K562 (cell line): ENCODE measurements around the gene ABCC10.

Experiments used
- ETV6 ChIP-seq, 3 experiments: fragments of 150-350 bp in 1 of 3; sonication (generic) in 1 of 3; formaldehyde crosslinking in 1 of 3; IDR thresholded peaks; 2 replicates each; pipeline versions ENCODE4 v1.6.1 to v1.8.0; 2014 to 2022; ENCODE audit warnings: borderline replicate concordance in 2 of 3, low read depth in 2 of 3, antibody characterized with exemption in 1 of 3, low read length in 1 of 3, mild to moderate bottlenecking in 1 of 3, missing genetic modification reagents in 1 of 3
- FIP1L1 ChIP-seq: fragments of 200-400 bp; formaldehyde crosslinking; IDR thresholded peaks from 2 replicates; pipeline ENCODE4 v1.6.1; 2018; ENCODE audit warnings: mild to moderate bottlenecking, low read depth, low read length; ENCODE audit not compliant: poor library complexity, severe bottlenecking
- FOXA1 ChIP-seq: fragments of 450-650 bp; IDR thresholded peaks from 2 replicates; pipeline ENCODE4 v1.6.1; 2016; ENCODE audit warnings: mild to moderate bottlenecking, borderline replicate concordance
- GABPA ChIP-seq: fragments of 200-800 bp; sonication (Bioruptor generic); conservative IDR thresholded peaks from 2 replicates; pipeline ENCODE4 v1.6.1; 2016; ENCODE audit warnings: low read depth, missing genetic modification characterization, missing compliant biosample characterization
- MYBL2 ChIP-seq, 2 experiments: fragments of 450-650 bp in 1 of 2; sonication (generic) in 1 of 2; formaldehyde crosslinking in 1 of 2; IDR thresholded peaks; 2 replicates each; pipeline versions ENCODE4 v1.6.1 to v1.8.1; 2017 to 2022; ENCODE audit warnings: borderline replicate concordance in 1 of 2, inconsistent platforms in 1 of 2, low read depth in 1 of 2, mild to moderate bottlenecking in 1 of 2, missing genetic modification reagents in 1 of 2, moderate library complexity in 1 of 2
- NR1H2 ChIP-seq: sonication (generic); formaldehyde crosslinking; IDR thresholded peaks from 2 replicates; pipeline ENCODE4 v1.4.0; 2020; ENCODE audit warnings: mild to moderate bottlenecking, missing genetic modification reagents
- POLR2AphosphoS2 ChIP-seq: IDR thresholded peaks from 2 replicates; pipeline ENCODE4 v1.6.1; 2012; ENCODE audit warnings: low read length, improper control_type of control experiment
- RBM22 ChIP-seq: fragments of 200-400 bp; formaldehyde crosslinking; IDR thresholded peaks from 2 replicates; pipeline ENCODE4 v1.6.1; 2018; ENCODE audit warnings: low read length, low read depth; ENCODE audit not compliant: poor library complexity, severe bottlenecking
- RBM39 ChIP-seq: fragments of 200-400 bp; formaldehyde crosslinking; optimal IDR thresholded peaks from 2 replicates; pipeline ENCODE3; 2018; ENCODE audit warnings: low read depth, low read length
- SRSF1 ChIP-seq: fragments of 200-400 bp; formaldehyde crosslinking; IDR thresholded peaks from 2 replicates; pipeline ENCODE4 v1.6.1; 2017; ENCODE audit warnings: mild to moderate bottlenecking, low read depth, low read length, moderate library complexity
- TAF1 ChIP-seq: IDR thresholded peaks from 2 replicates; pipeline ENCODE4 v1.6.1; 2011; ENCODE audit warnings: mild to moderate bottlenecking, low read length, moderate library complexity; ENCODE audit not compliant: insufficient read depth, control insufficient read depth, severe bottlenecking; ENCODE audit errors: extremely low read depth
- ZEB2 ChIP-seq: fragments of 450-650 bp; IDR thresholded peaks from 2 replicates; pipeline ENCODE4 v1.6.1; 2016
- ZNF316 ChIP-seq: fragments of 450-650 bp; IDR thresholded peaks from 2 replicates; pipeline ENCODE4 v1.6.1; 2016
- TF ChIP-seq, protein P1 (sequence below), 3 experiments: IDR thresholded peaks in 2 of 3; conservative IDR thresholded peaks in 1 of 3; 2 replicates each; pipeline ENCODE4 v1.5.1; 2011 to 2012; ENCODE audit warnings: low read length in 3 of 3, mild to moderate bottlenecking in 3 of 3, control low read depth in 2 of 3, improper control_type of control experiment in 1 of 3, inconsistent platforms in 1 of 3, low read depth in 1 of 3, mixed read lengths in 1 of 3, moderate library complexity in 1 of 3; ENCODE audit not compliant: insufficient read depth in 2 of 3

DNA sequence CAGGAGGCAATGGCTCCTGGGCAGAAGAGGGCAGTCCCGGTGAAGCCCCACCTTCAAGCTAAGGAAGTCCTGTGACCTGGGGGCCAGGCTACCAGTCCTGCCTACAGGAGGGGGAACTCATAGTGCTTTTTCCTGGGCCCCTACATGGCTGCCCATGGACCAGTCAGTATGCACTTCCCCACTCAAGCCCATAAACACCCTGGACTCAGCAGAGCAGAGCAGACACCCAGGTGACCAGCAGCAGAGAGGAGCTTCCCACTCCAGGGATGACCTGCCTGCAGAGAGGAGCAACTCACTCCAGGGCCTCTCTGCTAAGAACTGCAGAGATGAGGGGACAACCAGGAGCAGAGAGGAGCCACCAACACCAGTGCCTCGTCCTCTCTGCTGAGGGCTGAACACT, 14.3 kb upstream of the ABCC10 start:
- TF ChIP-seq ETV6 (IDR thresholded peaks at IDR 0.05; ENCODE audit: borderline replicate concordance in 1 of 2, low read depth in 2 of 2, low read length in 1 of 2) = no peak
- TF ChIP-seq ETV6 (CRISPR knock-in tag; IDR thresholded peaks at IDR 0.05; ENCODE audit: borderline replicate concordance) = no peak
- TF ChIP-seq ZEB2 = no peak
- TF ChIP-seq, protein P1, sequence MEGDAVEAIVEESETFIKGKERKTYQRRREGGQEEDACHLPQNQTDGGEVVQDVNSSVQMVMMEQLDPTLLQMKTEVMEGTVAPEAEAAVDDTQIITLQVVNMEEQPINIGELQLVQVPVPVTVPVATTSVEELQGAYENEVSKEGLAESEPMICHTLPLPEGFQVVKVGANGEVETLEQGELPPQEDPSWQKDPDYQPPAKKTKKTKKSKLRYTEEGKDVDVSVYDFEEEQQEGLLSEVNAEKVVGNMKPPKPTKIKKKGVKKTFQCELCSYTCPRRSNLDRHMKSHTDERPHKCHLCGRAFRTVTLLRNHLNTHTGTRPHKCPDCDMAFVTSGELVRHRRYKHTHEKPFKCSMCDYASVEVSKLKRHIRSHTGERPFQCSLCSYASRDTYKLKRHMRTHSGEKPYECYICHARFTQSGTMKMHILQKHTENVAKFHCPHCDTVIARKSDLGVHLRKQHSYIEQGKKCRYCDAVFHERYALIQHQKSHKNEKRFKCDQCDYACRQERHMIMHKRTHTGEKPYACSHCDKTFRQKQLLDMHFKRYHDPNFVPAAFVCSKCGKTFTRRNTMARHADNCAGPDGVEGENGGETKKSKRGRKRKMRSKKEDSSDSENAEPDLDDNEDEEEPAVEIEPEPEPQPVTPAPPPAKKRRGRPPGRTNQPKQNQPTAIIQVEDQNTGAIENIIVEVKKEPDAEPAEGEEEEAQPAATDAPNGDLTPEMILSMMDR (IDR thresholded peaks at IDR 0.05 in 2 of 3, conservative IDR thresholded peaks at IDR 0.05 in 1 of 3; ENCODE audit: insufficient read depth in 2 of 3, low read depth in 1 of 3, low read length in 3 of 3) = no peak
- TF ChIP-seq FOXA1 = no peak
- no peak for TF ChIP-seq GABPA (tag)
- TF ChIP-seq NR1H2 (CRISPR knock-in tag) = no peak
- no peak for TF ChIP-seq RBM22
- no peak for TF ChIP-seq POLR2AphosphoS2
- TF ChIP-seq ZNF316 = no peak
- TF ChIP-seq TAF1 = no peak
- TF ChIP-seq SRSF1 = no peak
- no peak for TF ChIP-seq MYBL2 (IDR thresholded peaks at IDR 0.05; ENCODE audit: low read depth)
- no peak for TF ChIP-seq MYBL2 (CRISPR knock-in tag; IDR thresholded peaks at IDR 0.05; ENCODE audit: borderline replicate concordance)
- TF ChIP-seq FIP1L1 = no peak
- no peak for TF ChIP-seq RBM39
